Right lobe of liver (tissue), 6 donors: ENCODE results near the gene FER. TPM values are rescaled to one million over a fixed set of nuclear protein-coding genes. Genes with fewer than 3 reads are reported as not detected.

Experiments
- ATAC-seq, 4 donors: fragments of 200-7000 bp; cut with Tn5 transposase; one replicate each; pipeline ENCODE4 v1.9.1; 2020; ENCODE audit warnings: mild to moderate bottlenecking in 4 of 4, moderate library complexity in 4 of 4
- DNase-seq, 3 donors: peaks; one replicate each; pipeline ENCODE4 v3.0.0-alpha.2; 2020
- H3K27ac ChIP-seq, 3 donors: fragments of 200-600 bp; one replicate each; pipeline ENCODE4 v1.8.0; 2022
- H3K27me3 ChIP-seq, 2 donors: fragments of 200-600 bp; one replicate each; pipeline ENCODE4 v1.8.0; 2022
- H3K36me3 ChIP-seq, 4 donors: fragments of 200-600 bp; sonication (generic) in 1 of 4; one replicate each; pipeline versions ENCODE4 v1.5.1 to v1.8.0; 2017 to 2022; ENCODE audit warnings: control low read depth in 1 of 4
- H3K4me1 ChIP-seq, 4 donors: fragments of 200-600 bp; sonication (generic) in 1 of 4; one replicate each; pipeline versions ENCODE4 v1.5.1 to v1.8.0; 2017 to 2022; ENCODE audit warnings: control low read depth in 1 of 4
- H3K4me3 ChIP-seq, 3 donors: fragments of 200-600 bp; one replicate each; pipeline ENCODE4 v1.8.0; 2022
- H3K9me3 ChIP-seq, 4 donors: fragments of 200-600 bp; sonication (generic) in 1 of 4; one replicate each; pipeline versions ENCODE4 v1.5.1 to v1.8.0; 2017 to 2022; ENCODE audit warnings: control low read depth in 1 of 4
- POLR2A ChIP-seq: fragments of 450-650 bp; IDR thresholded peaks from one replicate; pipeline ENCODE4 v1.6.1; 2017; ENCODE audit warnings: antibody characterized with exemption, mild to moderate bottlenecking
- WGBS: methylation state at CpG from one replicate; pipeline ENCODE4 v1.1.6; 2018; ENCODE audit warnings: low coverage, low lambda C conversion rate; ENCODE audit not compliant: insufficient coverage; ENCODE audit errors: missing lambda C conversion rate; 5-methylcytosine and 5-hydroxymethylcytosine counted together
- intact Hi-C, 2 donors: fragments of 100-400 bp; cut with DNase I; formaldehyde crosslinking; loops; one replicate each; pipeline versions ENCODE4 v1.11.2 to v1.14.1; 2022
- total RNA-seq, 6 experiments: library from RNA; depleted of rRNA in 2 of 6; stranded (reverse); fragments of >200 nt in 2 of 6; fragmentation: NEBNext Ultra II Directional in 3 of 6; extraction: Animal tissue kit (Norgen Biotek cat#: 25700) in 3 of 6; gene quantifications; one replicate each; pipeline versions ENCODE4 v1.1.0 to v1.2.4, GENCODE V29; 2016 to 2023
- TF ChIP-seq, protein P1 (sequence below), 4 donors: fragments of 200-600 bp in 3 of 4; fragments of 450-650 bp in 1 of 4; IDR thresholded peaks; one replicate each; pipeline versions ENCODE4 v1.5.1 to v1.8.0; 2016 to 2022; ENCODE audit warnings: antibody characterized with exemption in 4 of 4, mild to moderate bottlenecking in 2 of 4
- donor health status: DM: no; HTN: yes; CAD: no.
- donor health status: DM: no; HTN: no; CAD: no.
- donor health status: DM: no; HTN: no; CAD: no.
- donor health status: DM: no; HTN: yes; CAD: no.
- donor health status: DM: no; HTN: yes; CAD: no.

Gene FER
- total RNA-seq, 6 experiments from 2014 or later: 2.6 to 10.9 (median 5.0) TPM

DNA sequence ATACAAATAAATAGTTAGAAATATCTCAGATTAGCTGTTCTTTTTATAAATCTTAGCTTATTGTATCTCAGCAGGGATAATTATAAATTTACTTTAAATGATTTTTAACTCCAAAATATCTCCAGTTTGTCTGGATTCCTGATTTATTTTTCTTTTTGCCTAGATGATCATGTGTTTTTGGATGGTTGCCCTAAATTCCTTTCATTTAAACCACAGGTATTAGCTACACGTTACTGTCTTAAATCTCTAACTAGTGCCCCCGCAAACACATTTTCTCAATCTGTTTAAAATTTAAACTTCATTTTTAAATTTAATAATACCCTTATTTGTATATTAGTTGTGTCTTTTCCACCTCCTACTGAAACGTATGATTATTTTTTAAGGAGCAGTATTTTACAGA lies 5.6 kb downstream of the FER start:
- no peak for DNase-seq
- TF ChIP-seq POLR2A: no peak
- TF ChIP-seq, protein P1, sequence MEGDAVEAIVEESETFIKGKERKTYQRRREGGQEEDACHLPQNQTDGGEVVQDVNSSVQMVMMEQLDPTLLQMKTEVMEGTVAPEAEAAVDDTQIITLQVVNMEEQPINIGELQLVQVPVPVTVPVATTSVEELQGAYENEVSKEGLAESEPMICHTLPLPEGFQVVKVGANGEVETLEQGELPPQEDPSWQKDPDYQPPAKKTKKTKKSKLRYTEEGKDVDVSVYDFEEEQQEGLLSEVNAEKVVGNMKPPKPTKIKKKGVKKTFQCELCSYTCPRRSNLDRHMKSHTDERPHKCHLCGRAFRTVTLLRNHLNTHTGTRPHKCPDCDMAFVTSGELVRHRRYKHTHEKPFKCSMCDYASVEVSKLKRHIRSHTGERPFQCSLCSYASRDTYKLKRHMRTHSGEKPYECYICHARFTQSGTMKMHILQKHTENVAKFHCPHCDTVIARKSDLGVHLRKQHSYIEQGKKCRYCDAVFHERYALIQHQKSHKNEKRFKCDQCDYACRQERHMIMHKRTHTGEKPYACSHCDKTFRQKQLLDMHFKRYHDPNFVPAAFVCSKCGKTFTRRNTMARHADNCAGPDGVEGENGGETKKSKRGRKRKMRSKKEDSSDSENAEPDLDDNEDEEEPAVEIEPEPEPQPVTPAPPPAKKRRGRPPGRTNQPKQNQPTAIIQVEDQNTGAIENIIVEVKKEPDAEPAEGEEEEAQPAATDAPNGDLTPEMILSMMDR (IDR thresholded peaks at IDR 0.05): no peak
- no peak overlapping the region for H3K27ac ChIP-seq

DNA sequence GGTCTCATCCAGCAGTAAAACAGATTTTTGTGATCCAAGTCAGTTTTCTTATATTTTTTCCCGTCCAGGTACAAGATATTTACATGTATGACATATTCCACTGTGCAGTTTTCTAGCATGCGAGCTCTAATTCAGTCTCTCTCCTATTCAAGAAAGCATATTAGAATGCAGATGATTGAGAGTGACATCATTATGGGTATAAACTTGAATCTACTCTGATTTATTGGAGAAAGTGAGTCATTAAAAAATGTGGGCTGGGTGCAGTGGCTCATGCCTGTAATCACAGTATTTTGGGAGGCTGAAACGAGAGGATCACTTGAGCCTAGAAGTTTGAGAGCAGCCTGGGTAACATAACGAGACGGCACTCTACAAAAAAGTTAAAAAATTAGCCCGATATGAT lies 6.2 kb downstream of the FER start:
- WGBS: 94% methylated on average over 6 of the region's 6 CpGs
- intact Hi-C loops: no loop called here
- H3K27me3 ChIP-seq: no peaks in the 10 kb centered on the region
- DNase-seq (no peak), ATAC-seq (no peak)
- H3K9me3 ChIP-seq: no peaks in the 10 kb centered on the region
- no peaks in the 10 kb centered on the region for H3K36me3 ChIP-seq
- no peak overlapping the region for H3K4me3 ChIP-seq
- H3K4me1 ChIP-seq: no peaks in the 10 kb centered on the region
- no peak for TF ChIP-seq POLR2A
- TF ChIP-seq, protein P1 (IDR thresholded peaks at IDR 0.05): no peak
- H3K27ac ChIP-seq: no peak overlapping the region

More for the DNA sequence above, 5.6 kb downstream of the FER start:
- Histone ChIP-seq H3K4me1 (no peaks in the 10 kb centered on the region), H3K36me3 (no peaks in the 10 kb centered on the region), H3K4me3 (no peak overlapping the region), H3K27me3 (no peaks in the 10 kb centered on the region), H3K9me3 (no peaks in the 10 kb centered on the region)
- intact Hi-C loops: no loop called here
- no peak for ATAC-seq
- 79% methylated on average over 3 of the region's 3 CpGs for WGBS

DNA sequence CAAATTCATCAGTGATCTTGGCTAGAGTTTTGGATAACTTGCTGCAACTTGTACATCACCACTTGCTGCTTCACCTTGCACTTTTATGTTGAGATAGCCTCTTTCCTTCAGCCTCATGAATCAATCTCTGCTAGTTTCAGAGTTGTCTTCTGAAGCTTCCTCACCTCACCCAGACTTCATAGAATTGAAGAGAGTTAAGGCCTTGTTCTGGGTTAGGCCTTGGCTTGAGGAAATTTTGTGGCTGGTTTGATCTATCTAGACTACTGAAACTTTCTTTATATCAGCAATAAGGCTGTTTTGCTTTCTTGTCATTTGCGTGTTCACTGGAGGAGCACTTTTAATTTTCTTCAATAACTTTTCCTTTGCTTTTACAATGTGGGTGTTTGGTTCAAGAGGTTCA lies 12.8 kb downstream of the FER start:
- no peak overlapping the region for H3K27ac ChIP-seq
- no peaks in the 10 kb centered on the region for H3K9me3 ChIP-seq
- WGBS: 80% methylated on average over 1 of the region's 1 CpG
- no peak overlapping the region for H3K4me3 ChIP-seq
- H3K36me3 ChIP-seq: no peaks in the 10 kb centered on the region
- no peak for ATAC-seq
- no peaks in the 10 kb centered on the region for H3K4me1 ChIP-seq
- H3K27me3 ChIP-seq: no peaks in the 10 kb centered on the region
- no peak for DNase-seq
- intact Hi-C loops: no loop called here
- TF ChIP-seq POLR2A: no peak
- TF ChIP-seq, protein P1 (IDR thresholded peaks at IDR 0.05): no peak

DNA sequence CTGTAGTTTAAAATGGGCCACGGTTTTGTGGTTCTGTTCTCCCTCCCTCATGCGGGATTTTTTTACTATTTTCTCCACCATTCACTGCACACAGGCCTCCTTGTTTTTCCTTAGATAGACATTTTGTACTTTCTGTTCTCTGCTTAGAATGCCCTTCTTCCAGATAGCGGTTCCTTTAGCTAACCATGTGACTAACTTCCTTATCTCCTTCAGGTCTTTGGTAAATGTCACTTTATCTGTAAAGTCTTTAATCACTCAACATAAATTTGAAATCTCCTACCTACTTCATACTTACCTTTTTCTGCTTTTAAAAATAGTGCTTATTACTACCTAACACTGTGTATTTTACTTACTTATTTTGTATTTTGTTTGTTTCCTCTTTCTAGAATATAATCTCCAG lies 15.0 kb downstream of the FER start:
- H3K36me3 ChIP-seq: no peaks in the 10 kb centered on the region
- no peaks in the 10 kb centered on the region for H3K4me1 ChIP-seq
- no peak for DNase-seq
- no peak overlapping the region for H3K27ac ChIP-seq
- no peak overlapping the region for H3K4me3 ChIP-seq
- no peak for TF ChIP-seq POLR2A
- TF ChIP-seq, protein P1 (IDR thresholded peaks at IDR 0.05): no peak
- no peaks in the 10 kb centered on the region for H3K27me3 ChIP-seq
- intact Hi-C loops: no loop called here
- H3K9me3 ChIP-seq: no peaks in the 10 kb centered on the region
- 41% methylated on average over 3 of the region's 3 CpGs for WGBS
- ATAC-seq: no peak
